ENCODE results near the gene PPFIBP1.
A peak's percentile ranks its signal among the peaks of the same experiment; 100 is the strongest.
"Not testable (repeated sequence)": the region's sequence is repeated elsewhere in the genome, so short reads cannot be mapped to it uniquely, and the experiment has no call there.

The PPFIBP1 gene

DNA sequence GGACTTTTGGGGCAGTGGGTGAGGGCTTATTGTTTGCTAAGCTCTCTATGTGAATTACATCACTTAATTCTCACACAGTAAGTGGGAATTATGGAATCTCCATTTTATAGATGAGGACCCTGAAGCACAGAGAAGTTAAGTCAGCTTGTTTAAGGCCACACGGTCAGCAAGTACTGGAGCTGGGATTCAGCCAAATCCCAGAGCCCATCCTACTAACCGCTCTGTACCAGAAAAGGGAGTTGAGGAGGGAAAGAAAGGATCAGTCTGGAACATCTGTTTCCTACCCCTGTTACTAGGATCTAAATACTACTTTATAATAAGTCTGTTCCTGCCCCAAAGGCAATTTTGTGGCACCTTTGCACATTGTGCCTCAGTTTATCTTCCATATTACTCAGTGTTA, 42.6 kb downstream of the PPFIBP1 start:
- no peak for DNase-seq (ENCODE audit: low read depth)

- no peak for DNase-seq (ENCODE audit: low read depth)
These were observed 47.5 kb downstream of the PPFIBP1 start for GRCh38 chr12:27571463-27571862.

GRCh38 chr12:27572486-27573255, 48.7 kb downstream of the PPFIBP1 start:
- no peak for DNase-seq (ENCODE audit: low read depth)

DNA sequence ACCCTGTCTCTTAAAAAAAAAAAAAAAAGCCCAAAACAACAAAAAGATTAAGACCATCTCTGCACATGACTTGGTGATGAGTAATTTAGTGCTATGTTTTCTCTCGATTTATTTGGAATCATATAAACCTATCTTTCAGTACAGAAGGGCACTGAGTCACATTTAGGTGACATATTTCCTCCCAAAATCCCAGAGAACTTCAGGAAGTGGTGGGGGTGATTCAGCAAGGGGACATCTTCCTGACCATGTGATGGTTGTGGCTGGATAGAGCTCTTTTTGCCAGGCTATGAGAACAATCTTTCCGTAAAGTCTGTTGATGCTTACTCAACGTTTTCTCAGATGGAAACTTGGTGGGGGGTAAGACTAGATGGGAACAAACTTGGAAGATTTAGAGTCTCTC, 50.0 kb downstream of the PPFIBP1 start:
- peak; percentile 53 for DNase-seq (ENCODE audit: low read depth)

- no peak for DNase-seq (ENCODE audit: low read depth)
These were observed 51.2 kb downstream of the PPFIBP1 start for GRCh38 chr12:27575090-27575761.

- no peak for DNase-seq (ENCODE audit: low read depth)
These were observed 51.7 kb downstream of the PPFIBP1 start for GRCh38 chr12:27575762-27576118.

DNA sequence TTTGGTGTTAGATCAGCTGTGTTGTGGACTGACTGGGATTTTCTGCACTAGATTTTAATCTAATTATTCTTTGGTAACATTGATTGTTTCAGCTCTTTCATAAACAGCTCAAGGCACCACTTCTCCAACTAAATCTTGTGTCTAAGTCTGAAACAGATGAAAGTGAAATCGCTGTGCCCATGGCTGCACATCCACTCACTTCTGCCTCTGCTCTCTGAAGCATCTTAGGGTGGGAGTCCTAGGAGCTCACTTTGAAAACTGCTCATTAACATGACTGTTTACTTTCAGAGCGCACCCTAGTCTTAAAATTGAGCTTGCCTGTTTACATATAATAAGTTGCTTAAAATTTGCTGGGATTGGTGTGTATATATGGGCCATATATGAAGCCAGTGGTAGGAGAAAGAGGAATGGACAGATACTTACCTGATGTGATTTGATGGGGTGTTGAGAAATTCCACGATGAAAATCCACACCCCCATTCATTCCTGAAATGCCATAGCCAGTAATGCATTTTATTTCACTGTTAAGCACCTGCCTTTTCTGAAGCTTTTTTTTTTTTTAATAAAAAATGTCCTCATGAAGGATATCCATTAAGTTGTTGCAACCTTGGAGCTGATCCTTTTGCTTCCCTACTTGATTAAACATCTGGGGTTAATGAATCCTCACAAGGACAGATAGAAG, 52.8 kb downstream of the PPFIBP1 start:
- DNase-seq (ENCODE audit: low read depth), result no peak

DNA sequence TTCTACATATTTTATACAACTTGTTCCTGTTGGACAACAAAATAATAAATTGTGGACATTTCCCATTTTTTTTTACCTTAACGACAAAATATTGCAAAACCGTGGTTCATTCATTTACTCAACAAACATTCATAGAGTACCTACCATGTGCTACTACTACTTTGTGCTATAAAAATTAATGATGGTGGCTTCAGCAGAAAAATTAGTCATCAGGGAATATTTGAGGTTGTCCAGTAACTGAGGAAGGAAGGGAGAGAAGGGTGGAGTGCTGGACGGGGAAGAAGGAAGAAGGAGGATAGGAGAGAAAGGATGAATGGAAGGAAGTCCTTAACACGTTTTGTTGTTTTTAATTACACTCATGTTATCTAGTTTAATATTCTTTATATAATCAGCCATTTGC, 53.7 kb downstream of the PPFIBP1 start:
- no peak for DNase-seq (ENCODE audit: low read depth)

DNA sequence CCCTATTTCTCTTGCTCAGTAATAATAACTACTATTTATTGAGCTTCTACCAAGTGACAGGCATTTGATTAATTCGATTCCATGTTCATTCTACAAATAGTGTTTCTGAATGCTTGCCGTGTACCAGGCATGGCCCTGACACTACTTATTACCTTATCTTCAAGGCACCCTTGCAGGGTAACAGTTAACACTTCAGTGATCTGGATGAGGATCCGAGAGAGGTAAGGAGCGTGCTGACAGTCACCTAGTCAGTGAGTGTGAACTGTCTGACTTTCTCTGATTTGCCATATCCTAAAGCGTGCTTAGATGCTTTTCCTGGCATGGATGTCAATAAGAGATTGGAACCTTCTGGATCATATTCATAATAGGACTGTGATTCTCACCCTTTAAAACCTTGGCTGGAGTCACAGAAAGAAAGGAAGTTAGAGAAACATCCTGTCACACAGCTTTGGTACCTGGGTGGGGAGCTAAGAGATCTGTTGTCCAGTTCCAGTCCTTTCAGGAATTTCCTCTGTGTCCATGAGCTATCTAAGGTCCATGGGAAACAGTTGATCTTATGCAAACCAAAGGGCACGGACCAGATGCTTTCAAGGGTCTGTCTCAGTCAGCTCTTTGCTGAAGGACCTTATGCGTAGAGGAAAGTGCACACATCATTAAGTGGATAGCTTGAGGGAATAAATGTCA, 54.8 kb downstream of the PPFIBP1 start:
- DNase-seq (ENCODE audit: low read depth), result no peak

DNA sequence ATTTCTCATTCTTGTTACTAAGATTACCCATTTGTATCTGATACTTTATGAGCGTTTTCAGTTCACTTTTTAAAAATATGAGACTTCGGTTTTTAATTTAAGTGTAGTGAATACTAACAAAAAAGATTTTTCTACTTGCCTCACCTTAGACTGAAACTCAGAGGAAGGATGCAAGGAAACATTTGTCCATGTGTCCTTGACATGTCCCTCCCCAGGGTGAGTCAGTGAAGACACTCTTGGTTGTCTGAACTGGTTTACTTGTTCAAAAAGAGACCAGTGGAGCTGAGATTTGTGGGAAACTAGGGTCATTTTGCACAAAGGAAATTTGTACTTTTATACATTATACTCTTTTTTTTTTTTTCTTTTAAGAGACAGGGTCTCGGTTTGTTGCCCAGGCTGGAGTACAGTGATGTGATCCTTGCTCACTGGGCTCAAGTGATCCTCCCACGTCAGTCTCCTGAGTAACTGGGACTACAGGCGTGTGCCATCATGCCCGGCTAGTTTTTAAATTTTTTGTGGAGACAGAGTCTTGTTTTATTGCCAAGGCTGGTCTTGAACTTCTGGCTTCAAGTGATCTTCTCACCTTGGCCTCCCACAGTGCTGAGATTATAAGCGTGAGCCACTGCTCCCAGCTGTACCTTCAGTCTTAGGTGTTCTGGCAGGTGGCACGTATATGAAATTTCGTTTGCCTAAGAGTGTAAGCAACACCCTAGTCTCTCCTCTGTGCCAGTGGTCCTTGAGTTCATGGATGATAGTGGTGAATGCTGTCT, 56.7 kb downstream of the PPFIBP1 start:
- no peak for DNase-seq (ENCODE audit: low read depth)

GRCh38 chr12:27581331-27581671, 57.3 kb downstream of the PPFIBP1 start:
- not testable (repeated sequence) for DNase-seq (ENCODE audit: low read depth)

DNA sequence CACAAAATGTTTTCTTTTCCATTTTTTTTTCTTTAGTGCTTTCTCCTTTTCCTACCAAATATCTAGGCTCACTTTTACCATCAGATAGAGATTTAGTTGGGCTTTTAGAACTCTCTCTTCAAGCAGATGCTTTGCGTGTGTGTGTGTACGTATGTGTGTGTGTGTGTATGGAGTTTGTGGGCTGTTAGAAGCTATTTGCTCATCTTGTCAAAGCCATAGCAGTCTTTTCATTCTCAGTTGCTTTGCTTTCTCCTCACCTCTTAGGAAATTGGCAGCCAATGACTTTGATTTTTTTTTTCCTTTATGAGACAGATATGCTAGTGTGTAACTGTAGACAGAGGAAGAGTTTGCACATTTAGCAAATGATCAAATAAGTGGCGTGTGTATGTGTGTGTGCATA, 57.8 kb downstream of the PPFIBP1 start:
- DNase-seq (ENCODE audit: low read depth), result not testable (repeated sequence)

- DNase-seq (ENCODE audit: low read depth), result not testable (repeated sequence)
These were observed 58.4 kb downstream of the PPFIBP1 start for GRCh38 chr12:27582445-27582844.

- DNase-seq (ENCODE audit: low read depth), result no peak
These were observed 59.2 kb downstream of the PPFIBP1 start for GRCh38 chr12:27583057-27583797.

GRCh38 chr12:27583981-27584380, 60.0 kb downstream of the PPFIBP1 start:
- DNase-seq (ENCODE audit: low read depth), result no peak

- DNase-seq (ENCODE audit: low read depth), result no peak
These were observed 61.8 kb downstream of the PPFIBP1 start for GRCh38 chr12:27585739-27586265.

DNA sequence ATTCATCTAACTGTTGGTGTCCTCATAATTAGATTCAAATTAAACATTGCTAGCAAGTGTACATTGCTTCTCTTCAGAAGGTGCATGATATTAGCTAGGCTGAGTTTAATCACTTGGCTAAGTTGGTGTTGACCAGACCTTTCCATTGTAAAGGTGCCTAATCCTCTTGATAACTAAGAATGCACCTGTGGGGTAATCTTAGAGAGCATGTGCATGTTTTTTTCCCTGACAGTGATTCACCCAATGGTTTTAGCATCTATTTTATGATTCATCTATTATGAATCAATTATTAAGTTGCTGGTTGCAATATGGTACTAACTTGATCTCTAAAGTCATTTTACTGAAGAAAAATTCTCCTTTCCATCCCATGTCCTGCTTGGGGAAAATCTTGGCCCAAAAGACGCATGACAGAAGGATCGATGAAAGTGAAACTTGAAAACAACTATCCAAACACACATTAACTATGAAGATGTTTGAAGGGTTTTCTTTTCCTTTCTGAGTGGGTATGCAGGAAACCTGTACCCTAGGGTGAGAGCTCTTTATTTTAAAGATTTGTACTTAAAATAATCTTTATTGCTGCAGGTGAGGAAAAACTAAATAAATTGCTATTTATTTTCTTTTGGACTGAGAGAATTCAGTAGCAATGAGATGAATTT, 64.2 kb downstream of the PPFIBP1 start:
- DNase-seq (ENCODE audit: low read depth), result not testable (repeated sequence)

GRCh38 chr12:27588776-27589175, 64.8 kb downstream of the PPFIBP1 start:
- no peak for DNase-seq (ENCODE audit: low read depth)

DNA sequence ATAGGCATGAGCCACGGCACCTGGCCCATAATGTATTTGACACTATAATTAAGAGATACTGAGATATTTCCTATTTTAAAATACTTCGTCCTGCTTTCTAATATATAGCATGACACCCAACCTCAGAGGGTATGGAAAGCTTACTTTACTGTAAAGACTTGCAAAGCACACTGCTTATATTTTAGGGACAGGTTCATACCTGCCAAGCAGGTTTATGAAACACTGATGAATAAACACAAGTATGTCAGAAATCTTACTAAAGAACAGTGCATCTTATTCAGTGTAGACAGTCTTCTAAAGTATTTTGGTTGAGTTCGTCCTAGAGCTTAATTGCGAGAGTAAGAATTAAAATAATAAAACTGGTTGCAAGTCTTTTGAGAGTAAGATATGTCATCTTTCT, 65.4 kb downstream of the PPFIBP1 start:
- no peak for DNase-seq (ENCODE audit: low read depth)

DNA sequence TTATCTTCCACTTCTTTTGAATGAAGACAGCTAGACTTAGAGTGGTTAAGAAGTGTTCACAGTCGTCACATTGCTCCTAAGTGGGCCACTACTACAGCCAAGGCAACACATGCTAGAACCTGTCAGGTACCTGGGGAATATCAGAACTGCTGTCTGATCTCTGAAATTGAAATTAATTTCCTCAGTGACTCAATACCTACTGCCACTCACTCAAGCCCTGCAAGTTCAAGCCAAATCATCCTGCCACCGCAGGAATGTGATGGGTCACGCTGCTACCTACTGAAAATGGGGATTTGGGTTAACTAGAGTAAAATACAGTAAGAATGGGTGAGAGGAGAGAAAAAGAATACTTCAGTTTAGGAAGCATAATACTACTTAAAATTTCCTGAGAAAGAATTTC, 67.7 kb downstream of the PPFIBP1 start:
- DNase-seq (ENCODE audit: low read depth), result not testable (repeated sequence)
